OCI-LY7 (cell line): ENCODE measurements around the gene VEPH1. TPM values are rescaled to one million over a fixed set of nuclear protein-coding genes. Genes with fewer than 3 reads are reported as not detected.

Experiments used
- BruUV-seq: library from RNA; stranded (reverse); fragments of 400-500 nt; replicated peaks from 2 replicates; lab custom pipeline; 2021; lab: Mats Ljungman, UMichigan
- CTCF ChIA-PET: fragments of 300-600 bp; sonication (Branson Sonifier 250); formaldehyde crosslinking; loops from one replicate; lab custom pipeline; 2022; ENCODE audit warnings: antibody characterized with exemption; ENCODE audit not compliant: unreplicated experiment; lab: Charles Lee
- POLR2A ChIA-PET: fragments of 300-600 bp; sonication (Branson Sonifier 250); formaldehyde crosslinking; loops from one replicate; lab custom pipeline; 2022; ENCODE audit warnings: antibody characterized with exemption; lab: Charles Lee
- DNase-seq: peaks from one replicate; pipeline ENCODE4 v3.0.0-alpha.2; 2015; ENCODE audit warnings: low spot score
- H2AFZ ChIP-seq: fragments of 200-600 bp; sonication (generic), shearing (Covaris generic); 2 replicates; pipeline ENCODE4 v1.6.1; 2014; ENCODE audit warnings: mild to moderate bottlenecking, antibody characterized with exemption, low read length, moderate library complexity
- H3K27ac ChIP-seq: fragments of 200-600 bp; sonication (generic); 2 replicates; pipeline ENCODE4 v1.5.1; 2014; ENCODE audit warnings: mixed run types, low read depth, mild to moderate bottlenecking, moderate library complexity, low read length, inconsistent platforms; ENCODE audit not compliant: poor library complexity, severe bottlenecking
- H3K36me3 ChIP-seq: fragments of 200-600 bp; sonication (generic); 2 replicates; pipeline ENCODE4 v1.6.1; 2014; ENCODE audit warnings: mild to moderate bottlenecking, antibody characterized with exemption, low read length, moderate library complexity, mixed read lengths; ENCODE audit not compliant: insufficient read depth
- H3K4me1 ChIP-seq: fragments of 200-600 bp; sonication (generic); 2 replicates; pipeline ENCODE4 v1.5.1; 2014; ENCODE audit warnings: mild to moderate bottlenecking, low read length; ENCODE audit not compliant: insufficient read depth, poor library complexity, severe bottlenecking
- H3K4me2 ChIP-seq: fragments of 200-600 bp; sonication (generic); 2 replicates; pipeline ENCODE4 v1.6.1; 2014; ENCODE audit warnings: mild to moderate bottlenecking, low read length
- H3K4me3 ChIP-seq: fragments of 200-600 bp; sonication (generic); 2 replicates; pipeline ENCODE4 v1.5.1; 2014; ENCODE audit warnings: mild to moderate bottlenecking, low read depth, low read length; ENCODE audit not compliant: poor library complexity, severe bottlenecking
- H3K79me2 ChIP-seq: fragments of 200-600 bp; sonication (generic); 2 replicates; pipeline ENCODE4 v1.6.1; 2016; ENCODE audit warnings: low read depth, mild to moderate bottlenecking, low read length, moderate library complexity, mixed read lengths; ENCODE audit not compliant: insufficient read depth
- H3K9me2 ChIP-seq: fragments of 200-600 bp; sonication (generic); 2 replicates; pipeline ENCODE4 v1.6.1; 2016; ENCODE audit warnings: mild to moderate bottlenecking, low read length, mixed read lengths; ENCODE audit not compliant: insufficient read depth
- H3K9me3 ChIP-seq: fragments of 200-600 bp; sonication (generic); 2 replicates; pipeline ENCODE4 v1.6.1; 2014; ENCODE audit warnings: mild to moderate bottlenecking, mixed run types, low read length, mixed read lengths
- H4K20me1 ChIP-seq: fragments of 200-600 bp; sonication (generic); 2 replicates; pipeline ENCODE4 v1.6.1; 2014; ENCODE audit warnings: mild to moderate bottlenecking, antibody characterized with exemption, low read length, moderate library complexity, mixed read lengths; ENCODE audit not compliant: insufficient read depth
- CTCF ChIP-seq: fragments of 200-600 bp; sonication (generic); conservative IDR thresholded peaks from 2 replicates; pipeline ENCODE4 v1.5.1; 2014; ENCODE audit warnings: mild to moderate bottlenecking, antibody characterized with exemption, low read length, moderate library complexity, mixed read lengths
- EZH2phosphoT487 ChIP-seq: fragments of 200-600 bp; sonication (generic); IDR thresholded peaks from 2 replicates; pipeline ENCODE4 v1.6.1; 2018; ENCODE audit warnings: low read depth, borderline replicate concordance, mild to moderate bottlenecking, mixed run types, antibody characterized with exemption, low read length, moderate library complexity, mixed read lengths
- intact Hi-C: fragments of 100-400 bp; cut with micrococcal nuclease; formaldehyde crosslinking; loops from one replicate; pipeline ENCODE4 v1.10.0; 2022; ENCODE audit not compliant: unreplicated experiment
- total RNA-seq, 2 experiments: library from RNA; depleted of rRNA in 1 of 2; stranded (reverse); fragments of >200 nt in 1 of 2; shearing (Covaris generic) in 1 of 2; gene quantifications; 2 replicates each; pipeline ENCODE4 v1.2.3, GENCODE V29; 2014 to 2022

VEPH1 gene
- total RNA-seq, 2 experiments from 2014 or later: not detected

DNA sequence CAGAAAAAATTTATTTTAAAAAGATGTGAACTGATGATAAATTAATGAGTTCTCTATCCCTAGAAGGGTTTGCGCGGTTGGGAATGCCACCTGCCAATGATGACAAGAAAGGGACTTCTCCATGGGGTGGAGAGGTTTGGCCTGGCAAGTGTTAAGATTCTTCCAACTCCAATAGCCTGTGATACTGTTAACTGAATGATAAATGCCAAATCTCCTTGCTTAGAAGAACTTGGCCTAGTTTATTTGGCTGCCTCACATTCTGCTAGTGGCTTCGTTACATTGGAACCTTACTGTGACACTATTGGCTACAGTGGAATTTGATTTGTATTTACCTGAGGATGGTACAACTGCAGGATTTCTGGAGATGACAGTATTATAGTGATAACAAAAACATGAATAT is 251.5 kb downstream of the VEPH1 start:
- no peaks in the 10 kb centered on the region for H3K9me2 ChIP-seq

DNA sequence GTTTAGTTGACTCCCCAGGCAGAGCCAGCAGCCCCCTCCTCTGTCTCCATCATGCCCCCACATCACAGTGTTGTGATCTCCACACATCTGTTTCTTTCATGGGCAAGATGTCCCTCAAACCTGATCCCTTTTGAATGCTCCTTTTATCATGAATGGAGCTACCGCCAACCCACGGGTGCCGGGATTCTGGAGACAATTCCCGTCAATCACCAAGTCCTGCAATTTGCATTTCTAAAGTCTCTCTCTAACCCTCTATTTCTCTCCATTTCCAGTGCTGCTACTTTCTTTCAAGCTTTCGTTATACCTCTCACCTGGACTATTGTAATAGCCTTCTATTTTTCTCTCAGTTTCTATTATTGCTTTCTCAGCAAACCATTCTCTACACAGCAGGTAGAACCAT is 253.6 kb downstream of the VEPH1 start:
- DNase-seq: no peak
- TF ChIP-seq CTCF (no peak), EZH2phosphoT487 (no peak)
- no peaks in the 10 kb centered on the region for H4K20me1 ChIP-seq
- intact Hi-C loops: no loop called here
- H2AFZ ChIP-seq: no peak overlapping the region
- no peaks in the 10 kb centered on the region for H3K79me2 ChIP-seq
- H3K4me1 ChIP-seq: no peaks in the 10 kb centered on the region
- no peak overlapping the region for H3K4me2 ChIP-seq
- CTCF ChIA-PET: no interaction called here
- no peaks in the 10 kb centered on the region for H3K36me3 ChIP-seq
- no TSS peak for BruUV-seq
- no peaks in the 10 kb centered on the region for H3K9me3 ChIP-seq
- POLR2A ChIA-PET: interaction anchor here (0.7 kb wide), 1 partner anchor 31 kb away, joined by 3 read pairs; no protein-coding TSS in a partner anchor
- H3K9me2 ChIP-seq: no peaks in the 10 kb centered on the region
- no peak overlapping the region for H3K27ac ChIP-seq
- no peak overlapping the region for H3K4me3 ChIP-seq

More for the DNA sequence above, 251.5 kb downstream of the VEPH1 start:
- no peak overlapping the region for H3K4me3 ChIP-seq
- intact Hi-C loops: no loop called here
- no peak for DNase-seq
- no peaks in the 10 kb centered on the region for H3K9me3 ChIP-seq
- H3K4me2 ChIP-seq: no peak overlapping the region
- H3K79me2 ChIP-seq: no peaks in the 10 kb centered on the region
- ChIA-PET CTCF (no interaction called here), POLR2A (no interaction called here)
- no peak overlapping the region for H3K27ac ChIP-seq
- no peak for TF ChIP-seq CTCF
- no peak for TF ChIP-seq EZH2phosphoT487
- H3K36me3 ChIP-seq: no peaks in the 10 kb centered on the region
- no peak overlapping the region for H2AFZ ChIP-seq
- H4K20me1 ChIP-seq: no peaks in the 10 kb centered on the region
- H3K4me1 ChIP-seq: no peaks in the 10 kb centered on the region
- no TSS peak for BruUV-seq

DNA sequence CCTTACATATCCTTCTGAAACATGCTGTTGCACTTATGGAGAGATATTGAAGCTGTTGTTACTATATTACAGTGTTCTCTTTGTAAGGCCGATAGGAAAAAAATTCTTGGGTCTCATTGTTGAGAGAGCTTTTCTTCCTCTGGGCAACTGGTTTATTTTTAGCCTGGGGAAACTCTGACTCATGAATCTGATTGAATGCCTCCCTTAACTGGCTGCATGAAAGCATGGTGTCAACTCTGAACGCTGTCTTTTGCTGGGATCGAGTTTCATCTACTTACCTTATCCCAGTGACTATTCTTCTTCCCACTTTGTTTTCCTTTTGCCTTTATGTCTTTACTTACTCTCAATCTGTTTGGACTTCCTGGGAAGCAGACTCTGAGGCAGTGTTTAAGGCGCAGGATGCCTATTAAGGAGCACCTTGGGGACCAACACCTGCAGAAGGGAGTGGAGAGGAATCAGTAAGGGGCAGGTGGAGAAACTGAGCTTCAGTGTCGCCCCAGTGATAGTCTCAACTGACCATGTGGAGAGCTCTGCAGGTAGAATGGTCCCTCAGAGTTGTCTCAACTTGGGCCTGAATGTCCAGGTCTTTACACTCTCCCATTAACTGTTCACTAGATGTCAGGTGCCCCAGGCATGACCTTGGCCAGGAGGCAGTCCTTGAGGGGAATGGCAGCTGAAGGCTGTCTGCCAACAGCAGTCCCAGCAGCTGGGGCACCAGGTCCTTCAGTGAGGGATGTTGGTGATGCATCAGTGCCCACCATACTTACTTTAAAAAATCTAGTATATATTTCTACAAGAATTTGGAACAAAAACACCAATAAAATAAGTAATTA is 254.4 kb downstream of the VEPH1 start:
- Histone ChIP-seq H3K9me2 (no peaks in the 10 kb centered on the region), H3K27ac (no peak overlapping the region), H3K4me1 (no peaks in the 10 kb centered on the region), H3K4me3 (no peak overlapping the region), H3K9me3 (no peaks in the 10 kb centered on the region), H3K36me3 (no peaks in the 10 kb centered on the region), H3K79me2 (no peaks in the 10 kb centered on the region), H4K20me1 (no peaks in the 10 kb centered on the region), H2AFZ (no peak overlapping the region), H3K4me2 (no peak overlapping the region)
- ChIA-PET CTCF (no interaction called here), POLR2A (interaction anchor here (0.7 kb wide), 1 partner anchor 32 kb away, joined by 3 read pairs; no protein-coding TSS in a partner anchor)
- intact Hi-C loops: no loop called here
- BruUV-seq: no TSS peak
- no peak for DNase-seq
- TF ChIP-seq EZH2phosphoT487 (no peak), CTCF (no peak)
